Fibroblast of skin of scalp (primary cell): Measurements from ENCODE around the gene FGF18.
A peak's percentile ranks its signal among the peaks of the same experiment; 100 is the strongest.
"Not testable (repeated sequence)": the region's sequence is repeated elsewhere in the genome, so short reads cannot be mapped to it uniquely, and the experiment has no call there.

Source experiments
- DNase-seq: peaks from one replicate; pipeline ENCODE4 v3.0.0-alpha.2; 2013

FGF18 gene

GRCh38 chr5:171475596-171475995 lies 56.1 kb downstream of the FGF18 start:
- DNase-seq, result no peak

GRCh38 chr5:171476701-171477100 lies 57.3 kb downstream of the FGF18 start:
- DNase-seq, result no peak

GRCh38 chr5:171477101-171477500 lies 57.7 kb downstream of the FGF18 start:
- DNase-seq, result peak; percentile 55

GRCh38 chr5:171477666-171478065 lies 58.2 kb downstream of the FGF18 start:
- no peak for DNase-seq

- no peak for DNase-seq
Measured at GRCh38 chr5:171478946-171479775, 59.7 kb downstream of the FGF18 start.

- DNase-seq, result no peak
Measured at GRCh38 chr5:171479776-171480125, 60.3 kb downstream of the FGF18 start.

GRCh38 chr5:171480239-171480638 lies 60.8 kb downstream of the FGF18 start:
- DNase-seq, result no peak

- no peak for DNase-seq
Measured at GRCh38 chr5:171481571-171482433, 62.4 kb downstream of the FGF18 start.

- DNase-seq, result no peak
Measured at GRCh38 chr5:171482434-171482730, 62.9 kb downstream of the FGF18 start.

GRCh38 chr5:171483551-171484135 lies 64.2 kb downstream of the FGF18 start:
- peak; percentile 71 for DNase-seq

- peak; percentile 22 for DNase-seq
Measured at GRCh38 chr5:171484460-171484899, 65.0 kb downstream of the FGF18 start.

- no peak for DNase-seq
Measured at GRCh38 chr5:171485668-171486067, 66.2 kb downstream of the FGF18 start.

- no peak for DNase-seq
Measured at GRCh38 chr5:171486613-171487012, 67.2 kb downstream of the FGF18 start.

GRCh38 chr5:171488876-171489275 lies 69.4 kb downstream of the FGF18 start:
- DNase-seq, result no peak

GRCh38 chr5:171492781-171493180 lies 73.3 kb downstream of the FGF18 start:
- DNase-seq, result no peak

GRCh38 chr5:171493646-171494393 lies 74.4 kb downstream of the FGF18 start:
- no peak for DNase-seq

- DNase-seq, result peak; percentile 83
Measured at GRCh38 chr5:171494452-171495121, 75.1 kb downstream of the FGF18 start.

GRCh38 chr5:171495122-171495700 lies 75.8 kb downstream of the FGF18 start:
- peak; percentile 44 for DNase-seq

- no peak for DNase-seq
Measured at GRCh38 chr5:171496456-171496855, 77.0 kb downstream of the FGF18 start.

GRCh38 chr5:171497494-171497893 lies 78.0 kb downstream of the FGF18 start:
- DNase-seq, result not testable (repeated sequence)

GRCh38 chr5:171498166-171498565 lies 78.7 kb downstream of the FGF18 start:
- no peak for DNase-seq

- DNase-seq, result no peak
Measured at GRCh38 chr5:171499611-171500010, 80.2 kb downstream of the FGF18 start.
